HK-2 (cell line): Measurements from ENCODE around the gene ETV6.
"Not testable (repeated sequence)": the region's sequence is repeated elsewhere in the genome, so short reads cannot be mapped to it uniquely, and the experiment has no call there.

Experiments
- DNase-seq: peaks from one replicate; pipeline ENCODE4 v3.0.0-alpha.2; 2018; ENCODE audit not compliant: unreplicated experiment

Gene ETV6

GRCh38 chr12:11649413-11650285, at the start of gene ETV6:
TSS of gene ETV6 (plus strand) at chr12:11649674. CDS start at chr12:11650128, 454 bp downstream.
- peak; percentile 63 for DNase-seq

GRCh38 chr12:11600199-11600598, 49.3 kb upstream of the ETV6 start:
- DNase-seq, result no peak

GRCh38 chr12:11601647-11602046, 47.8 kb upstream of the ETV6 start:
- DNase-seq, result no peak

GRCh38 chr12:11607313-11608081, 42.0 kb upstream of the ETV6 start:
- DNase-seq, result no peak

- no peak for DNase-seq
Observed at GRCh38 chr12:11609045-11609444, 40.4 kb upstream of the ETV6 start.

GRCh38 chr12:11615481-11615880, 34.0 kb upstream of the ETV6 start:
- no peak for DNase-seq

- DNase-seq, result no peak
Observed at GRCh38 chr12:11618046-11618445, 31.4 kb upstream of the ETV6 start.

- peak; percentile 3 for DNase-seq
Observed at GRCh38 chr12:11621797-11622423, 27.6 kb upstream of the ETV6 start.

- no peak for DNase-seq
Observed at GRCh38 chr12:11622876-11623281, 26.6 kb upstream of the ETV6 start.

GRCh38 chr12:11623382-11623781, 26.1 kb upstream of the ETV6 start:
- no peak for DNase-seq

- no peak for DNase-seq
Observed at GRCh38 chr12:11624116-11624515, 25.4 kb upstream of the ETV6 start.

- DNase-seq, result not testable (repeated sequence)
Observed at GRCh38 chr12:11627709-11628108, 21.8 kb upstream of the ETV6 start.

- no peak for DNase-seq
Observed at GRCh38 chr12:11628353-11628752, 21.1 kb upstream of the ETV6 start.

GRCh38 chr12:11630046-11630706, 19.3 kb upstream of the ETV6 start:
- DNase-seq, result no peak

GRCh38 chr12:11631288-11631687, 18.2 kb upstream of the ETV6 start:
- DNase-seq, result no peak

- DNase-seq, result not testable (repeated sequence)
Observed at GRCh38 chr12:11631881-11632280, 17.6 kb upstream of the ETV6 start.

GRCh38 chr12:11633968-11634367, 15.5 kb upstream of the ETV6 start:
- DNase-seq, result no peak

- DNase-seq, result no peak
Observed at GRCh38 chr12:11635341-11635740, 14.1 kb upstream of the ETV6 start.

GRCh38 chr12:11638315-11638916, 11.1 kb upstream of the ETV6 start:
- no peak for DNase-seq

- DNase-seq, result no peak
Observed at GRCh38 chr12:11639454-11639853, 10.0 kb upstream of the ETV6 start.

- DNase-seq, result no peak
Observed at GRCh38 chr12:11641522-11641921, 8.0 kb upstream of the ETV6 start.
